Skeletal muscle tissue (tissue), 4 donors: ENCODE data around the gene FGF4. TPM values are rescaled to one million over a fixed set of nuclear protein-coding genes. Genes with fewer than 3 reads are reported as not detected.

Source experiments
- H3K27ac ChIP-seq: one replicate; pipeline ENCODE4 v1.7.0; 2013; ENCODE audit warnings: mild to moderate bottlenecking, low read depth, low read length, inconsistent platforms
- H3K27me3 ChIP-seq, 3 donors: one replicate each; pipeline ENCODE4 v1.7.0; 2013; ENCODE audit warnings: low read length in 3 of 3; ENCODE audit not compliant: control insufficient read depth in 3 of 3, insufficient read depth in 3 of 3
- H3K36me3 ChIP-seq, 3 donors: one replicate each; pipeline ENCODE4 v1.7.0; 2013; ENCODE audit warnings: low read length in 3 of 3; ENCODE audit not compliant: control insufficient read depth in 3 of 3, insufficient read depth in 3 of 3
- H3K4me1 ChIP-seq, 3 donors: one replicate each; pipeline ENCODE4 v1.7.0; 2013; ENCODE audit warnings: low read length in 3 of 3, mild to moderate bottlenecking in 3 of 3; ENCODE audit not compliant: control insufficient read depth in 3 of 3, insufficient read depth in 3 of 3
- H3K4me3 ChIP-seq, 3 donors: one replicate each; pipeline ENCODE4 v1.7.0; 2013; ENCODE audit warnings: low read length in 3 of 3
- H3K9ac ChIP-seq, 3 donors: one replicate each; pipeline ENCODE4 v1.7.0; 2013; ENCODE audit warnings: low read length in 3 of 3, mild to moderate bottlenecking in 3 of 3, moderate library complexity in 2 of 3, low read depth in 1 of 3
- H3K9me3 ChIP-seq, 3 donors: one replicate each; pipeline ENCODE4 v1.7.0; 2013; ENCODE audit warnings: low read length in 3 of 3; ENCODE audit not compliant: control insufficient read depth in 3 of 3
- total RNA-seq: library from RNA; depleted of rRNA; stranded (reverse); fragments of >200 nt; gene quantifications from one replicate; pipeline ENCODE4 v1.2.3, GENCODE V29; 2014
- donor health status: Osteomylitis.

The FGF4 gene
- total RNA-seq, 1 donor from 2014 or later, result 1.6 TPM

DNA sequence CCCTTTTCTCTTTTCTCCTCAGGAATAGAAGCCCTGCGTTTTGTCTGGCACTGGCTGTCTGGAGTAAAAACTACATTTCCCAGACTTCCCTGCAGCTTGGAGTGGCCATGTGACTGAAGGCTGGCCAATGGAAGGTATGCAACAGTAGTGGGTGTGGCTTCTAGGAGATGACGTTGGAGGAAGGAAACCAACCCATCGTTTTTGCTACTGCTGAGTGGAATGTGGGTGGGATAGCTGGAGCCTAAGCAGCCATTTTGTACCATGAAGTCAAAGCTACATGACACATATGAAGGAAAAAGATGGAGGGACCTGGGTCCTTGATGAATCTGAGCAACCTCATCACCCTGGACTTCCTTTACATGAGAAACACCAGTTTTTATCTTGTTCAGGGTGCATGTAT lies 24.4 kb upstream of the FGF4 start:
- Histone ChIP-seq H3K4me3 (no peak overlapping the region), H3K27ac (no peak overlapping the region), H3K9ac (no peak overlapping the region), H3K36me3 (no peaks in the 10 kb centered on the region), H3K4me1 (no peaks in the 10 kb centered on the region), H3K9me3 (no peaks in the 10 kb centered on the region), H3K27me3 (peaks cover 9 to 21% (median 20%) of the 10 kb centered on the region in 3 donors)

DNA sequence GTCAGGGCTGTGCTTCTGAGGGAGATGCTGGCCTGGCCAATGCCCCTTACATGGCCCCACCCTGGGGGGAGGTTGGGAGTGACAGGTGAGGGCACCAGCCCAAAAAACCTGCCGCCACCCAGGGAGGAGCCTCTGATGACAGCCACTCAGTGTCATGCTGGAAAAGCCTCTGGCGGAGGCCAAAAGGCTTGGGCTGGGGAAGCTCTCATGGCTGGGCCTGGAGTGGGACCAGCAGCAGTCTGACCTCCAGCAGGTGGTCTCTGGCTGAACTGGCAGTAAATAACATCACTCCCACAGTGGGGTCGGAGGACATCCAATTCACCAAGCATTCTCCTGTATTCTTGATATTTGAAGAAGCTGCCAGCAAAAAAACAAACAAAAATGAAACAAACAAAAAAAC lies 24.0 kb upstream of the FGF4 start:
- no peaks in the 10 kb centered on the region for H3K36me3 ChIP-seq
- H3K4me1 ChIP-seq, result no peaks in the 10 kb centered on the region
- no peak overlapping the region for H3K27ac ChIP-seq
- H3K4me3 ChIP-seq, result no peak overlapping the region
- H3K27me3 ChIP-seq, result peaks cover 9 to 21% (median 20%) of the 10 kb centered on the region in 3 donors
- H3K9ac ChIP-seq, result no peak overlapping the region
- H3K9me3 ChIP-seq, result no peaks in the 10 kb centered on the region

DNA sequence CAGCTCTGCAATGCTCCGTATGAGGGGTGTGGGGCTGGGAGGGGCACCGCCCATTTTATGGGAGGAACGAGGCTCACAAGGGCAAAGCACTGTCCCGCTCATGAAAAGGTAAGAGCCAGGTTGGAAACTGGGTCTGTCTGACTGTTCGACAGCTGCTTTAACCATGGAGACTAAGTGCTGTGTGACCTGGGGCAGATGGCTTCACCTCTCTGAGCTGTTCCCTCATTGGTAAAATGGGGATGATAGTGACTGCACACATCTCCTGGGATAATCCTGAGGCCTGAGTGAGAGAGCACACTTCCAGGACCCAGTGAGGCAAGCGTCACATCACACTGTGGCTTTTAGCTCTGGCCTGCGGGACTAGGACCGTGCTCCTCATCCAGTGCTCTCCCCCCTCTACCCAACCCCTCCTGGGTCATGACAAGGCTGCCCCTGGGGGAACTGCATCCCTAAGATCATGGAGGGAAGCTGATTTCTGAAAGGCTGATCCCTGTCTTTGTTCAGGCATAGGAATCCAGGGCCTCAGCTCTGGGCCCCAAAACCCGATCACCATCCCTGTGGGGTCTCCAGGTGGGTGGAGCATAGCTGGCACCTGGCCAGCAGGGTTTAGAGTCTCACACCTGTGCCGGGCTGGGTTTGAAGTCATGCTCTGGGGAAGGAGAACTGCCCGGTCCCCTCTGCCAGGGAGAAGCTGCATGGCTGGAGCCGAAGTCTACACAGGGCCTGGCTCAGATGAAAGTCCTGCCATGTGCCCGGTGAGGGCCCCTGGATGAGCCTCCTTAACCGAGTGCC lies 22.8 kb upstream of the FGF4 start:
- H3K9me3 ChIP-seq, result no peaks in the 10 kb centered on the region
- no peak overlapping the region for H3K4me3 ChIP-seq
- peaks cover 7 to 20% (median 15%) of the 10 kb centered on the region in 3 donors for H3K27me3 ChIP-seq
- no peak overlapping the region for H3K9ac ChIP-seq
- no peaks in the 10 kb centered on the region for H3K36me3 ChIP-seq
- H3K4me1 ChIP-seq, result no peaks in the 10 kb centered on the region
- no peak overlapping the region for H3K27ac ChIP-seq

DNA sequence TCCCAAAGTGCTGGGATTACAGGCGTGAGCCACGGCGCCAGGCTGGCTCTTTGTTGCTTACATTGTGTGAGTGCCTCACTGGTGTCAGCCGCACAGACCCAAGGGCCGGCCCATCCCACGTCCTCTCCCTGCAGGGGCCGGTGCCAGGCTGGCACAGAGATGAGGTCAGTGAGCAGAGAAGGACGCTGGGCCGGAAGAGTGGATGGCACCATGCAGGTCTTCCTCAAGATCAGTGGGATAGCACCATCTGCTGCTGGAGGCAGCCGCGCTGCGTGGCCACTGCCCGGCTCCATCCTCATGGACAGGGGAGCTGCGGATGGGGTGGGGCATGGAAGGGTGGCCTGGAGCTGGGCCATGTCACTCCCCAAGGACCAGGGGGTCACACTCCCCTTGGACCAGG lies 22.0 kb upstream of the FGF4 start:
- Histone ChIP-seq H3K9me3 (no peaks in the 10 kb centered on the region), H3K27ac (no peak overlapping the region), H3K4me3 (no peak overlapping the region), H3K9ac (no peak overlapping the region), H3K4me1 (no peaks in the 10 kb centered on the region), H3K27me3 (peaks cover 7 to 21% (median 19%) of the 10 kb centered on the region in 3 donors), H3K36me3 (no peaks in the 10 kb centered on the region)

DNA sequence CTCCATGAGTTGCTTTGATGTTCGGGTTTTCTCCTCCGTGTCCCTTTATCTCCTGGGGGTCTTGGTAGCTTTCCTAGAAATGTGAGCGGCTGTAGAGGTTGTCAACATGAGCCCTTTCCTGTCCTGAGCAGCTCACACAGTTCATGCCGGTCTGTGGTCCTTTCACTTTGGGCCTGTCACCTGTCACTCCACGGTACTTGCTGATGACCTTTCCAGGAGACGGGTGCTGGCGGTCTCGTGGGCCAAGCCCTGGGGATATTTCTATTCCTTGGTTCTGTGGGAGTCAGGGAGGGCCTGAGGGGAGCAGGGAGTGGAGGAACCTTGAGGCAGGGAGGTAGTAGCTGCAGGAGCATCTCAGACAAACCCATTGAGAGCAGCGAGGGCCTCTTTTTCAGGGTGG lies 20.9 kb upstream of the FGF4 start:
- Histone ChIP-seq H3K9me3 (no peaks in the 10 kb centered on the region), H3K4me1 (peaks cover 0 to under 1% (median 0%) of the 10 kb centered on the region in 3 donors), H3K27me3 (peaks cover 7 to 29% (median 21%) of the 10 kb centered on the region in 3 donors), H3K9ac (no peak overlapping the region), H3K27ac (no peak overlapping the region), H3K4me3 (no peak overlapping the region), H3K36me3 (no peaks in the 10 kb centered on the region)

DNA sequence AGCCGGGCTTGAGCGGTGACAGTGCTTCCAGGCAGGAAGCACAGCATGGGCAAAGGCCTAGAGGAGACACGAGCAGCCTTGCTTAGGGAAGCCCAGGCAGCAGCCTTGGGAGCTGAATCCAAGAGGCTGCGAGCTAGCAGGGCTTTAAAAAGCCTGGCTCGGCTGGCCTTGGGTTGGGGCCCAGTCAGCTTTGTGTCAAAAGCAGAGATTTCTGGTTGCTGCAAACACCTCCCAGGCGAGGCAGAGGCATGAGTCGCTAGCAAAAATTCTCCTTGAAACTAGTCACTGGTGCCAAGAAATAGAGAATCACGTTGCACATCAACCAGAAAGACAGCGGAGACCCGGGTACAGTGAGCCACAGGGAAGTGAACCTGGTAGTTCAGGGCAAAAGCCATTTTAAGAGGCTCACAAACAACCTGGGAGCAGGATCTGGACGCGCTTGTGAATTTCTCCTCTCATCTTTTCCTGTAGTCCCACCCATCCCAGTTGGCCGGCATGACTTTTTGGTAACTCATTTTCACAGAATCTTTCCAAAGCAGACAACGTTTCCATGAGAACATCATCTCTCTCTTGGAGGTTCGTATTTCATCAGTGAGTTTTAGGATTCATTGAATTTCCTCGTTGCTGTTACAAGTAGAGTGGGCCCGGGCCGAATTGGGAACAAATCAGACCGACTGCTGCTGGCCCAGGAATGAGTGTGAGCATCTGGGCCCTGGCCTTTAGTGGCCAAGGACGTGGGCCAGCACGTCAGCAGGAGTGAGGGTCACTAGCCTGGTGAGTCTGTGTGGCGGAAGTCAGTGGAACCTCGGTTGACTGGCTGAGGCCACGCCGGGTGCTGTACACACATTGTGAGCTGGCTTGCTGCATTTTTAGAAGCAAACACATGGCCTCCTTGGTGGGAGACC lies 16.4 kb upstream of the FGF4 start:
- H3K9me3 ChIP-seq, result no peaks in the 10 kb centered on the region
- H3K4me3 ChIP-seq, result no peak overlapping the region
- H3K36me3 ChIP-seq, result no peaks in the 10 kb centered on the region
- peak overlapping the region in 1 of 3 donors; percentile 3 for H3K9ac ChIP-seq
- H3K27me3 ChIP-seq, result peaks cover 0 to 34% (median 16%) of the 10 kb centered on the region in 3 donors
- H3K4me1 ChIP-seq, result peaks cover 0 to 4% (median 0%) of the 10 kb centered on the region in 3 donors
- H3K27ac ChIP-seq, result peak overlapping the region; percentile 58

DNA sequence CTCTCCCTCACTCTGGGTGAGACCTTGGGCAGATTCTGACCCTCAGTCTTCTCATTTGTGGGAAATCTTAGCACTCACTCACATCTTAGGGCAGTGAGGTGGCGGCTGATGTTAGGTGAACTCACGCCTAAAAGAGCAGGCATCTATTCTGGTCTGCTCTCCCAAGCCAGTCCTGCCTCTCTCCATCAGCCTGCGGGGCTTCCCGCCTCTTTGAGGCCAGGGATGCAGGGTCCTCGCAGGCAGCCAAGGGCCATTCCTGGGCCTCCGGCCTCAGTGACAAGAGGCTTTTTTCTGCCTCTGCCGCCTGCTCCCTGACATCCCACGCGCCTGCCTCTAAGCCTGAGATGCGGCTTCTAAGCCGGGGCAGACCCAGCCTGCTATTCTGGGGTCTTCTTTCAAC lies 13.8 kb upstream of the FGF4 start:
- H3K4me1 ChIP-seq, result peaks cover 0 to 4% (median 0%) of the 10 kb centered on the region in 3 donors
- H3K27me3 ChIP-seq, result peaks cover 0 to 30% (median 16%) of the 10 kb centered on the region in 3 donors
- H3K9me3 ChIP-seq, result no peaks in the 10 kb centered on the region
- H3K27ac ChIP-seq, result no peak overlapping the region
- H3K9ac ChIP-seq, result no peak overlapping the region
- no peaks in the 10 kb centered on the region for H3K36me3 ChIP-seq
- H3K4me3 ChIP-seq, result no peak overlapping the region

DNA sequence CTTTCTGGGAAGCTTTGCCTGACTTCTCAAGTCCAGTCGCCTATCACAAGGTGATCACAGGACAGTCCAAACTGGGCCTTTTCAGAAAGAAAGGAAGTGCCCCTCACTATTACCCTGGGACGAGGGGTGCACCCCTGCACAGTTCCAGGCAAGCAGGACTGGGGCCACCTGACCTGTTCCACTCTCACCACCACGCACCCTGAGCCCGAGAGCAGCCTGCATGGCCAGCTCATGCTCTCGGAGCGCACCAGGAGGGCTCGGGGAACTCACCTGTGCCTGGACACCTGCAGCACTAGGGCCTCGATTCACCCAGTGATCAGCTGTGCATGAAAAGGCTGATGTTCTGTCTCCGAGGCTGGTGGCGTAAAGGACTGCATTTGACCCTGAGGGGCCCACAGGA lies 12.8 kb upstream of the FGF4 start:
- no peak overlapping the region for H3K9ac ChIP-seq
- no peak overlapping the region for H3K27ac ChIP-seq
- H3K36me3 ChIP-seq, result no peaks in the 10 kb centered on the region
- H3K4me1 ChIP-seq, result peaks cover 0 to 4% (median 0%) of the 10 kb centered on the region in 3 donors
- no peaks in the 10 kb centered on the region for H3K9me3 ChIP-seq
- H3K27me3 ChIP-seq, result peaks cover 0 to 30% (median 16%) of the 10 kb centered on the region in 3 donors
- H3K4me3 ChIP-seq, result no peak overlapping the region

DNA sequence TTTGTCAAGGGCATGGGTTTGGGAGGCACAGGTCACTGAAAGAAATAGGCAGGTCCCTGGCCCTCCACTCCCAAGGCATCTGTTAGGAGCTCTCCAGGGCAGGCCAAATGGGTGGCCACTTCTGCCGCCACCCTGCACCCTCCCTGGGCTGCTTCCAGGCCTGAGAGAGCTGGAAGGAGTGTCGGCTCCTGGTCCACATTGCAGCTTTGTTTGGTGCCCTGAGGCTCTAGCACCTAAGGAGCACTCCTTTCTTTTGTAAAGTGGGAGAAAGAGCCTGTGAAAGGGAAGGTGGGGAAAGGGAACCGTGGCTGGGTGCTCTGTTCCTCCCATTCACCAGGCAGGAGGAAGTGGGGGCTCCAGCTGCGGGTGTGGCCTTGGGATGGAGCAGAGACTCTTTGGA lies 12.3 kb upstream of the FGF4 start:
- no peak overlapping the region for H3K4me3 ChIP-seq

DNA sequence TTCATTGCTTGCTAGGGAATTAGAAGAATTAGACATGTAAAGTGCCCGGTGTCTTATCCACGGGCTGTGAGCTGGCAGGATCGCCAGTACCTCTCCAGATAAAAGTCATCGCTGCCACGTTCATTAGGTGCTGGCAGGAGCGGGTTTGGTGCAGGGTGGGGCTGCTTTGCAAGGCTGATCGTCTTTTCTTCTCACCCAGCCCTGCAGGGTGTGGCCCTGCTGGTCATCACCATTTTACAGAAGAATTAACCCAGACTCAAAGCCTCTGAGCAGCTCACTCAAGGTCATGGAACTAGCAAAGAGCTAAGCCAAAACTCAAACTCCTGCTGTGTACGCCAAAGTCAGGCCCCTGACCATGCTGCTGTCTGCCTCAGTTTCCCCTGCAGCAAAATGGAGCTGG lies 6.1 kb upstream of the FGF4 start:
- H3K4me1 ChIP-seq, result no peaks in the 10 kb centered on the region
- no peak overlapping the region for H3K4me3 ChIP-seq
- no peaks in the 10 kb centered on the region for H3K36me3 ChIP-seq
- H3K27ac ChIP-seq, result no peak overlapping the region
- peaks cover 13 to 29% (median 25%) of the 10 kb centered on the region in 3 donors for H3K27me3 ChIP-seq
- no peaks in the 10 kb centered on the region for H3K9me3 ChIP-seq
- H3K9ac ChIP-seq, result no peak overlapping the region

More for the DNA sequence above, 12.3 kb upstream of the FGF4 start:
- Histone ChIP-seq H3K9ac (no peak overlapping the region), H3K36me3 (no peaks in the 10 kb centered on the region), H3K4me1 (peaks cover 0 to 4% (median 0%) of the 10 kb centered on the region in 3 donors), H3K9me3 (no peaks in the 10 kb centered on the region), H3K27me3 (peaks cover 0 to 30% (median 11%) of the 10 kb centered on the region in 3 donors), H3K27ac (no peak overlapping the region)
